Hematopoietic multipotent progenitor cell (in vitro differentiated cells): ENCODE results near the gene CPEB2. TPM values are rescaled to one million over a fixed set of nuclear protein-coding genes. Genes with fewer than 3 reads are reported as not detected.

Experiments used
- DNase-seq, 3 donors: peaks; one replicate each; pipeline ENCODE4 v3.0.0-alpha.2; 2011 to 2015; ENCODE audit warnings: low read depth in 2 of 3, low spot score in 2 of 3
- total RNA-seq: library from RNA; depleted of rRNA; stranded (reverse); fragments of >200 nt; gene quantifications from one replicate; pipeline ENCODE4 v1.2.3, GENCODE V29; 2012

Gene CPEB2
- 3.5 TPM for total RNA-seq

GRCh38 chr4:15001869-15002658, at the start of gene CPEB2:
Gene CPEB2 (plus strand): TSS chr4:15002481. CDS start chr4:15002674, 193 bp downstream.
- DNase-seq, result peak; percentile 94 to 95 (median 94)

GRCh38 chr4:14958436-14958835, 43.8 kb upstream of the CPEB2 start:
- no peak for DNase-seq

- DNase-seq, result no peak
Measured at GRCh38 chr4:14961292-14961691, 41.0 kb upstream of the CPEB2 start.

- DNase-seq, result no peak
Measured at GRCh38 chr4:14965071-14965470, 37.2 kb upstream of the CPEB2 start.

- no peak for DNase-seq
Measured at GRCh38 chr4:14967982-14968381, 34.3 kb upstream of the CPEB2 start.

- no peak for DNase-seq
Measured at GRCh38 chr4:14977830-14978229, 24.5 kb upstream of the CPEB2 start.

- no peak for DNase-seq
Measured at GRCh38 chr4:14984448-14984847, 17.8 kb upstream of the CPEB2 start.

GRCh38 chr4:14985161-14985560, 17.1 kb upstream of the CPEB2 start:
- no peak for DNase-seq

- DNase-seq, result no peak
Measured at GRCh38 chr4:14985843-14986242, 16.4 kb upstream of the CPEB2 start.

- no peak for DNase-seq
Measured at GRCh38 chr4:14987054-14987453, 15.2 kb upstream of the CPEB2 start.

- DNase-seq, result no peak
Measured at GRCh38 chr4:14990484-14990883, 11.8 kb upstream of the CPEB2 start.

GRCh38 chr4:14994242-14994641, 8.0 kb upstream of the CPEB2 start:
- DNase-seq, result no peak

GRCh38 chr4:15001248-15001868, 923 bp upstream of the CPEB2 start:
- DNase-seq, result peak in 2 of 3 donors; percentile 58 to 70

GRCh38 chr4:15002659-15003400, 549 bp downstream of the CPEB2 start:
- DNase-seq, result peak; percentile 64 to 81 (median 76)

GRCh38 chr4:15003401-15003890, 1.2 kb downstream of the CPEB2 start:
- DNase-seq, result peak; percentile 40 to 58 (median 41)

- DNase-seq, result peak; percentile 25 to 43 (median 43)
Measured at GRCh38 chr4:15003891-15004738, 1.8 kb downstream of the CPEB2 start.

GRCh38 chr4:15004739-15005301, 2.5 kb downstream of the CPEB2 start:
- DNase-seq, result peak in 2 of 3 donors; percentile 38 to 42

GRCh38 chr4:15005474-15006115, 3.3 kb downstream of the CPEB2 start:
- no peak for DNase-seq

GRCh38 chr4:15006416-15007024, 4.2 kb downstream of the CPEB2 start:
- DNase-seq, result peak in 2 of 3 donors; percentile 19 to 51
